Right atrium auricular region (tissue), 2 donors: ENCODE data around the gene UBTD1. TPM values are rescaled to one million over a fixed set of nuclear protein-coding genes. Genes with fewer than 3 reads are reported as not detected.
A peak's percentile ranks its signal among the peaks of the same experiment; 100 is the strongest.

Experiments used
- DNase-seq: peaks from one replicate; pipeline ENCODE4 v3.0.0-alpha.2; 2019; ENCODE audit warnings: low spot score
- H3K27ac ChIP-seq, 2 donors: fragments of 200-600 bp; sonication (generic); 1 replicate in 1 of 2; 2 replicates in 1 of 2; pipeline ENCODE4 v1.5.1; 2016 to 2019
- H3K27me3 ChIP-seq, 2 donors: fragments of 200-600 bp; sonication (generic); one replicate each; pipeline versions ENCODE4 v1.5.1 to v1.6.0; 2017 to 2019
- H3K36me3 ChIP-seq: fragments of 200-600 bp; sonication (generic); one replicate; pipeline ENCODE4 v1.5.1; 2016
- H3K4me1 ChIP-seq, 2 donors: fragments of 200-600 bp; sonication (generic); one replicate each; pipeline versions ENCODE4 v1.5.1 to v1.6.0; 2017 to 2019
- H3K4me3 ChIP-seq, 2 donors: fragments of 200-600 bp; sonication (generic); 1 replicate in 1 of 2; 2 replicates in 1 of 2; pipeline ENCODE4 v1.5.1; 2017 to 2019; ENCODE audit warnings: mild to moderate bottlenecking in 1 of 2, moderate library complexity in 1 of 2
- H3K9me3 ChIP-seq, 2 donors: fragments of 200-600 bp; sonication (generic); one replicate each; pipeline ENCODE4 v1.5.1; 2019
- total RNA-seq, 2 donors: library from RNA; depleted of rRNA; stranded (reverse); fragments of >200 nt; gene quantifications; one replicate each; pipeline ENCODE4 v1.1.0, GENCODE V29; 2016
- TF ChIP-seq, protein P1 (sequence below), 2 donors: fragments of 200-600 bp; sonication (generic); IDR thresholded peaks; one replicate each; pipeline ENCODE4 v1.5.1; 2019; ENCODE audit warnings: antibody characterized with exemption in 2 of 2

UBTD1 gene
- total RNA-seq, 2 donors from 2014 or later = 26.7 to 30.7 TPM

DNA sequence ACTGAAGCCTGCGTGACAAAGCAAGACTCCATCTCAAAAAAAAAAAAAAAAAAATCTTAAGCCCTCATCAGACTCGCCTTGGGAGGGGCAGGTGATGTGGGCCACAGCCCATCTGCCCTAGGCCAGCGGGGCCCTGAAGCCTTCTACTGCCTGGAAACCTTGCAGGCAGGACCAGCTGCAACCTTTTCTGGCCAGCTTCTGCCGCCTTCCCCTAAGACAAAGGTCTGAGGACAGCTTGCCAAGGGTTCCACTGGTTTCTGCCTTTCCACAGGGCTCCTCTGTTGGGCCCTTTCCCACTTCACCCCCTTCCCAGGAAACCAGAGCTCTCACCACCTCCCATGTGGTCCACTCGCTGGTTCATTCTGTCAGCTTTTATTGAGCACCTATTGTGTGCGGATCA, 35.2 kb downstream of the UBTD1 start:
- Histone ChIP-seq H3K36me3 (no peaks in the 10 kb centered on the region), H3K27ac (no peak overlapping the region), H3K27me3 (no peaks in the 10 kb centered on the region), H3K4me1 (peaks cover 0 to 13% of the 10 kb centered on the region in 2 donors), H3K9me3 (no peaks in the 10 kb centered on the region), H3K4me3 (no peak overlapping the region)
- DNase-seq = no peak
- TF ChIP-seq, protein P1, sequence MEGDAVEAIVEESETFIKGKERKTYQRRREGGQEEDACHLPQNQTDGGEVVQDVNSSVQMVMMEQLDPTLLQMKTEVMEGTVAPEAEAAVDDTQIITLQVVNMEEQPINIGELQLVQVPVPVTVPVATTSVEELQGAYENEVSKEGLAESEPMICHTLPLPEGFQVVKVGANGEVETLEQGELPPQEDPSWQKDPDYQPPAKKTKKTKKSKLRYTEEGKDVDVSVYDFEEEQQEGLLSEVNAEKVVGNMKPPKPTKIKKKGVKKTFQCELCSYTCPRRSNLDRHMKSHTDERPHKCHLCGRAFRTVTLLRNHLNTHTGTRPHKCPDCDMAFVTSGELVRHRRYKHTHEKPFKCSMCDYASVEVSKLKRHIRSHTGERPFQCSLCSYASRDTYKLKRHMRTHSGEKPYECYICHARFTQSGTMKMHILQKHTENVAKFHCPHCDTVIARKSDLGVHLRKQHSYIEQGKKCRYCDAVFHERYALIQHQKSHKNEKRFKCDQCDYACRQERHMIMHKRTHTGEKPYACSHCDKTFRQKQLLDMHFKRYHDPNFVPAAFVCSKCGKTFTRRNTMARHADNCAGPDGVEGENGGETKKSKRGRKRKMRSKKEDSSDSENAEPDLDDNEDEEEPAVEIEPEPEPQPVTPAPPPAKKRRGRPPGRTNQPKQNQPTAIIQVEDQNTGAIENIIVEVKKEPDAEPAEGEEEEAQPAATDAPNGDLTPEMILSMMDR (IDR thresholded peaks at IDR 0.05) = no peak

DNA sequence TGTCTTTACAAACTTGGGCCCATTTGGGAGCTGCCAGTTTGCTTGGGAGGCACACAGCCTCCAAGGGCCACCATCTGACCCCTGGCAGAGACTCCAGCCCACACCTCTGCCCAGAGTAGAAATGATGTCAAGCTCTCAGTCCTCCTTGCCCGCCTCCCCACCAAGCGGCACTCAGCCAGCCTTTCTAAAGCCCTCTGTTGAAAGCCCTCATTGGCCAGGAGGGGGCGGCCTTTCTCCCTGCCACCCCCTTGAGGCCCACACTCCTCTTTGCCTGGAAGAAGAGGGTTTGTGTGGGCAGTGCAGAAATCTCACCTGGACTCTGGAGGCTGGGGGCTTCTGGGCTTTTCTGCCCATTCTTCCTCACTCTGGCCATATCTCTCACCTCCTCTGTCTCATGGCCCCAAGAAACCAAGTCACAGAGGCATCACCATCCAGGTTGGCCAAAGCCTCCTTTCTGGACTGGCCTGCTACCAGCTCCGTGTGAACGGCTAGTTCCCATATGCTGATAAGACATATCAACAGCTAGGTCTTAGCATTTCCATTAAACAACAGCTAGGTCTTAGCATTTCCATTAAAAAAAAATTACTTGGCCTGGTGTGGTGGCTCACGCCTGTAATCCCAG, 36.1 kb downstream of the UBTD1 start:
- Histone ChIP-seq H3K4me3 (no peak overlapping the region), H3K4me1 (peaks cover 0 to 22% of the 10 kb centered on the region in 2 donors), H3K36me3 (no peaks in the 10 kb centered on the region), H3K27ac (no peak overlapping the region), H3K27me3 (no peaks in the 10 kb centered on the region), H3K9me3 (no peaks in the 10 kb centered on the region)
- TF ChIP-seq, protein P1 (IDR thresholded peaks at IDR 0.05) = peak in 1 of 2 donors; percentile 56
- no peak for DNase-seq

DNA sequence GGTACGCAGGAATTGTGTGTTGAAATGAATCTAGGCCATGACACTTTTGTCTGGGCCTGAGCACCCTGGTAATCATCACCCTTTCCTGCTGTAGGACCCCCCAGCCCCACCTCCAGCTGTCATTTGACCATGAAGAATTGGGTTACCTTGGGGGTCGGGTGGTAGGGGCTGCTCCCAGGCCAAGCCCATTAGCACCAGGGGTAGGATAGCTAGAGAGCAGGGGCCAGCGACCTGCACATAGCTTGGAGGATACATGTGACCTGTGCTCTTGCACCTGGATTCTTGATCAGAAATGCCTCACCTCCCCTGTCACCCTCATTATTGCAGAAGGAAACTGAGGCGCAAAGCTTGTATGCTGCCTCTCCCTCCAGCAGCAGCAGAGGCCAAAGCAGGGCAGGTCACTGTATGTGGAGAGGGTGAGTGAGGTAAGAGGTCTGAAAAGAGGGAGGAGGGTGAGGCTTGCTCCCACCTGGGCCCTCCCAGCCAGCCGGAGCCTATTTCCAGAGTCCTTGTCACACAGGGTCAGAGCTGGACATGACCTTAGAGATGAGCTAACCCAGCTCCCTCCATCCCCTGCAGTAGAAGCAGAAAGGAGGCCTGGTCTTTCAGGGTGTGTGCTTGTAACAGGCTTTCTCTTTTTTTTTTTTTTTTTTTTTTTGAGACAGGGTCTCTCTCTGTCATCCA, 38.6 kb downstream of the UBTD1 start:
- DNase-seq = no peak
- Histone ChIP-seq H3K27ac (no peak overlapping the region), H3K4me3 (no peak overlapping the region), H3K36me3 (no peaks in the 10 kb centered on the region), H3K4me1 (peaks cover 0 to 46% of the 10 kb centered on the region in 2 donors), H3K27me3 (no peaks in the 10 kb centered on the region), H3K9me3 (no peaks in the 10 kb centered on the region)
- TF ChIP-seq, protein P1 (IDR thresholded peaks at IDR 0.05) = no peak

DNA sequence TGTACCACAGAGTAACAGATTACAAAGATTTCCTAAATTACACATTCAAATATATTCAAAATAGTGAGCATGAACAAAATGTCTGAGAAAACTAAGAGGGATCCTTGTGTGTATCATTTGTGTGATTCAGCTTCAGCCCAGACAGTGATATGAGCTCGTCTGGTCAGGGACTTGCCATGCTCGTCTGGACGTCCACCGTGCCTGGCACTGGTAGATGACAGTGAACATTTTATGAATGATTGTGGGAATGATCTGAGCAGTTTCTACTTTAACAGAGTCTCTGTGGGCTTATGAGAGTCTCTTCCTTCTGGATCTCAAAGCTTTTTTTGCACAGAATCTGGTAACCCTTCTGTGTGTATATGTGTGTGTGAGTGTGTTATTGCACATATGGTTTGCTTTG, 39.7 kb downstream of the UBTD1 start:
- Histone ChIP-seq H3K4me3 (no peak overlapping the region), H3K27ac (peak overlapping the region; percentile 2 to 90), H3K4me1 (peaks cover 0 to 50% of the 10 kb centered on the region in 2 donors), H3K27me3 (no peaks in the 10 kb centered on the region), H3K9me3 (no peaks in the 10 kb centered on the region), H3K36me3 (no peaks in the 10 kb centered on the region)
- TF ChIP-seq, protein P1 (IDR thresholded peaks at IDR 0.05) = no peak
- DNase-seq = no peak

DNA sequence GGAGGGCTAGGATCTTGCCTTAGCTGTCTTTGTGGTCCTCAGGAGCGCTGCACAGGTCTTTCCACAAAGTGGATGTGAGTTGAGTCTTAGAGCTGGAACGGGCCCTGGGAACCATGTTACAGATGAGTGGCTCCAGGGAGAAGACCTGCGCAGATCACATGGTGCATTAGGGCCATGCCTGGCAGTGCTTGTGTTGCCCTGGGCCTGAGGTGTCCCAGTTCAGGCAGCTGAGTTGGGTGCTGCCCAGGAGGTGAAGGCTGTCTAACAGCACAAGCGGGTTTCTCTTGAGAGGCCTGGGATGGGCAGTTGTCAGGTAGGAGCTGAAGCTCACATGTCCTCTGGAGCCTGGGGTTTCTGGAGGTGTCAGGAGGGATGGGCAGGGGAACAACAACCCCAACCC, 40.1 kb downstream of the UBTD1 start:
- Histone ChIP-seq H3K4me1 (peaks cover 0 to 50% of the 10 kb centered on the region in 2 donors), H3K9me3 (no peaks in the 10 kb centered on the region), H3K4me3 (no peak overlapping the region), H3K27ac (peak overlapping the region; percentile 2 to 90), H3K36me3 (no peaks in the 10 kb centered on the region), H3K27me3 (no peaks in the 10 kb centered on the region)
- DNase-seq = no peak
- TF ChIP-seq, protein P1 (IDR thresholded peaks at IDR 0.05) = no peak
